SK-N-SH (cell line): ENCODE results near the gene DOK3. TPM values are rescaled to one million over a fixed set of nuclear protein-coding genes. Genes with fewer than 3 reads are reported as not detected.

Experiments
- CTCF ChIA-PET: fragments of 300-600, 350-600 bp; formaldehyde crosslinking; extraction: SDS; loops from one replicate; lab custom pipeline; 2021; lab: Yijun Ruan, JAX
- POLR2A ChIA-PET: fragments of 350-600 bp; sonication (Branson Sonifier 250); formaldehyde crosslinking; extraction: SDS; loops from one replicate; lab custom pipeline; 2020; ENCODE audit warnings: antibody characterized with exemption, inconsistent platforms; lab: Yijun Ruan, JAX
- DNase-seq: peaks from one replicate; pipeline ENCODE4 v3.0.0; 2012
- H2AFZ ChIP-seq: fragments of 200-600 bp; sonication (generic); 2 replicates; pipeline ENCODE4 v1.8.1; 2016; ENCODE audit warnings: antibody characterized with exemption, mild to moderate bottlenecking, low read depth
- H3F3A ChIP-seq: fragments of 200-600 bp; sonication (generic); replicated peaks from 2 replicates; pipeline ENCODE3; 2016; ENCODE audit warnings: antibody characterized with exemption, mild to moderate bottlenecking; ENCODE audit not compliant: insufficient read depth
- H3K27ac ChIP-seq, 2 experiments: fragments of 200-500 bp in 1 of 2; fragments of 200-600 bp in 1 of 2; sonication (Bioruptor generic) in 1 of 2; sonication (generic), shearing (Covaris generic) in 1 of 2; 2 replicates each; pipeline versions ENCODE4 v1.5.1 to v1.6.1; 2014 to 2016; ENCODE audit warnings: low read depth in 2 of 2, inconsistent platforms in 1 of 2, low read length in 1 of 2, mild to moderate bottlenecking in 1 of 2, mixed read lengths in 1 of 2
- H3K27me3 ChIP-seq: fragments of 200-600 bp; sonication (generic), shearing (Covaris generic); 2 replicates; pipeline ENCODE4 v1.6.1; 2016; ENCODE audit warnings: mixed run types; ENCODE audit not compliant: insufficient read depth
- H3K36me3 ChIP-seq, 2 experiments: fragments of 200-500 bp in 1 of 2; fragments of 200-600 bp in 1 of 2; sonication (Bioruptor generic) in 1 of 2; sonication (generic) in 1 of 2; replicated peaks in 1 of 2; 2 replicates each; pipeline versions ENCODE3 to v1.5.1; 2014 to 2016; ENCODE audit warnings: low read length in 1 of 2, mild to moderate bottlenecking in 1 of 2; ENCODE audit not compliant: insufficient read depth in 2 of 2, control insufficient read depth in 1 of 2
- H3K4me1 ChIP-seq, 2 experiments: fragments of 200-500 bp in 1 of 2; fragments of 200-600 bp in 1 of 2; sonication (Bioruptor generic) in 1 of 2; sonication (generic), shearing (Covaris generic) in 1 of 2; 2 replicates each; pipeline versions ENCODE4 v1.5.1 to v1.6.1; 2014 to 2016; ENCODE audit warnings: low read depth in 1 of 2, low read length in 1 of 2, mixed run types in 1 of 2; ENCODE audit not compliant: insufficient read depth in 2 of 2, control insufficient read depth in 1 of 2
- H3K4me2 ChIP-seq: fragments of 200-600 bp; sonication (generic), shearing (Covaris generic); 2 replicates; pipeline ENCODE4 v1.6.1; 2017; ENCODE audit warnings: mixed run types
- H3K4me3 ChIP-seq, 2 experiments: fragments of 200-500 bp in 1 of 2; fragments of 200-600 bp in 1 of 2; sonication (Bioruptor generic) in 1 of 2; sonication (generic), shearing (Covaris generic) in 1 of 2; 2 replicates each; pipeline versions ENCODE4 v1.5.1 to v1.8.1; 2014 to 2016; ENCODE audit warnings: low read depth in 2 of 2, inconsistent platforms in 1 of 2, low read length in 1 of 2, mild to moderate bottlenecking in 1 of 2, mixed read lengths in 1 of 2, moderate library complexity in 1 of 2
- H3K79me2 ChIP-seq: fragments of 200-600 bp; sonication (generic); 2 replicates; pipeline ENCODE4 v1.8.1; 2017; ENCODE audit warnings: mild to moderate bottlenecking; ENCODE audit not compliant: insufficient read depth
- H3K9ac ChIP-seq: fragments of 200-600 bp; sonication (generic); 2 replicates; pipeline ENCODE4 v1.6.1; 2017; ENCODE audit warnings: mixed run types
- H3K9me2 ChIP-seq: fragments of 200-600 bp; sonication (generic); 2 replicates; pipeline ENCODE4 v1.6.1; 2017; ENCODE audit warnings: mixed run types
- H3K9me3 ChIP-seq: fragments of 200-600 bp; sonication (generic); 2 replicates; pipeline ENCODE4 v1.6.1; 2017; ENCODE audit warnings: mixed run types, mild to moderate bottlenecking, moderate library complexity
- H4K20me1 ChIP-seq: fragments of 200-600 bp; sonication (generic); 2 replicates; pipeline ENCODE4 v1.6.1; 2017; ENCODE audit warnings: mild to moderate bottlenecking, mixed run types; ENCODE audit not compliant: insufficient read depth
- CHD2 ChIP-seq: fragments of 150-350 bp; IDR thresholded peaks from 2 replicates; pipeline ENCODE4 v1.6.1; 2018; ENCODE audit warnings: low read length; ENCODE audit not compliant: partially characterized antibody
- ELF1 ChIP-seq: IDR thresholded peaks from 2 replicates; pipeline ENCODE4 v1.4.0; 2012
- EP300 ChIP-seq, 2 experiments: IDR thresholded peaks; 2 replicates each; pipeline versions ENCODE4 v1.4.0 to v1.6.1; 2012; ENCODE audit warnings: borderline replicate concordance in 1 of 2, low read depth in 1 of 2, low read length in 1 of 2
- EZH2phosphoT487 ChIP-seq: fragments of 200-600 bp; sonication (generic); IDR thresholded peaks from 2 replicates; pipeline ENCODE4 v1.6.1; 2017; ENCODE audit warnings: low read depth, mixed run types, mild to moderate bottlenecking, antibody characterized with exemption, moderate library complexity, borderline replicate concordance
- FOXJ3 ChIP-seq: sonication (generic); formaldehyde crosslinking; IDR thresholded peaks from 2 replicates; pipeline ENCODE4 v1.5.1; 2020; ENCODE audit warnings: mild to moderate bottlenecking, missing genetic modification reagents
- FOXM1 ChIP-seq: IDR thresholded peaks from 2 replicates; pipeline ENCODE4 v1.4.0; 2012; ENCODE audit warnings: low read depth, mild to moderate bottlenecking
- GABPA ChIP-seq: IDR thresholded peaks from 2 replicates; pipeline ENCODE4 v1.4.0; 2012; ENCODE audit warnings: low read depth, mild to moderate bottlenecking
- JUND ChIP-seq: IDR thresholded peaks from 2 replicates; pipeline ENCODE4 v1.4.0; 2012
- MXI1 ChIP-seq: IDR thresholded peaks from 2 replicates; pipeline ENCODE4 v1.6.1; 2012; ENCODE audit warnings: mild to moderate bottlenecking, low read depth, low read length, improper control_type of control experiment
- NFIC ChIP-seq: IDR thresholded peaks from 2 replicates; pipeline ENCODE4 v1.4.0; 2012; ENCODE audit warnings: borderline replicate concordance
- NRF1 ChIP-seq: IDR thresholded peaks from 2 replicates; pipeline ENCODE4 v1.6.1; 2012; ENCODE audit warnings: low read depth, mild to moderate bottlenecking, low read length
- POLR2AphosphoS5 ChIP-seq: IDR thresholded peaks from 2 replicates; pipeline ENCODE4 v1.6.1; 2012; ENCODE audit warnings: low read depth, low read length
- RAD21 ChIP-seq: IDR thresholded peaks from 2 replicates; pipeline ENCODE4 v1.6.1; 2012; ENCODE audit warnings: mild to moderate bottlenecking, low read length
- RCOR1 ChIP-seq: fragments of 150-350 bp; IDR thresholded peaks from 2 replicates; pipeline ENCODE4 v1.6.1; 2017; ENCODE audit warnings: antibody characterized with exemption, low read length
- RFX5 ChIP-seq: IDR thresholded peaks from 2 replicates; pipeline ENCODE4 v1.6.1; 2012; ENCODE audit warnings: mild to moderate bottlenecking, improper control_type of control experiment, low read length
- RXRA ChIP-seq: IDR thresholded peaks from 2 replicates; pipeline ENCODE4 v1.4.0; 2012; ENCODE audit warnings: low read depth, mild to moderate bottlenecking, borderline replicate concordance
- TAF1 ChIP-seq: IDR thresholded peaks from 2 replicates; pipeline ENCODE4 v1.6.1; 2012; ENCODE audit warnings: low read depth, mild to moderate bottlenecking, low read length, moderate library complexity, borderline replicate concordance
- TCF12 ChIP-seq: IDR thresholded peaks from 2 replicates; pipeline ENCODE4 v1.4.0; 2012
- TEAD4 ChIP-seq: IDR thresholded peaks from 2 replicates; pipeline ENCODE4 v1.4.0; 2012; ENCODE audit warnings: mild to moderate bottlenecking, borderline replicate concordance; ENCODE audit not compliant: insufficient read depth
- YY1 ChIP-seq: IDR thresholded peaks from 2 replicates; pipeline ENCODE4 v1.4.0; 2012; ENCODE audit warnings: low read depth, mild to moderate bottlenecking
- WGBS: methylation state at CpG from one replicate; pipeline ENCODE4 v1.1.6; 2017; ENCODE audit warnings: low lambda C conversion rate; 5-methylcytosine and 5-hydroxymethylcytosine counted together
- polyA plus RNA-seq, 3 experiments: library from polyadenylated mRNA; depleted of rRNA; stranded (reverse); fragments of >200 nt; gene quantifications; 2 replicates each; pipeline ENCODE4 v1.2.3, GENCODE V29; 2012
- TF ChIP-seq, protein P1 (sequence below): IDR thresholded peaks from 2 replicates; pipeline ENCODE4 v1.4.0; 2012; ENCODE audit warnings: low read depth, borderline replicate concordance
- TF ChIP-seq, protein P2 (sequence below): fragments of 200-600 bp; sonication (generic); IDR thresholded peaks from 2 replicates; pipeline ENCODE4 v1.6.1; 2017; ENCODE audit warnings: antibody characterized with exemption, mild to moderate bottlenecking, moderate library complexity
- TF ChIP-seq, protein P3 (sequence below): fragments of 150-350 bp; IDR thresholded peaks from 2 replicates; pipeline ENCODE4 v1.6.1; 2017; ENCODE audit warnings: antibody characterized with exemption, low read length, low read depth, borderline replicate concordance
- TF ChIP-seq, protein P4 (sequence below): IDR thresholded peaks from 2 replicates; pipeline ENCODE4 v1.4.0; 2012; ENCODE audit warnings: low read depth

DOK3 gene
- polyA plus RNA-seq, 1 of the 3 experiments (the other 2 are of a cell fraction) = 2.2 TPM

DNA sequence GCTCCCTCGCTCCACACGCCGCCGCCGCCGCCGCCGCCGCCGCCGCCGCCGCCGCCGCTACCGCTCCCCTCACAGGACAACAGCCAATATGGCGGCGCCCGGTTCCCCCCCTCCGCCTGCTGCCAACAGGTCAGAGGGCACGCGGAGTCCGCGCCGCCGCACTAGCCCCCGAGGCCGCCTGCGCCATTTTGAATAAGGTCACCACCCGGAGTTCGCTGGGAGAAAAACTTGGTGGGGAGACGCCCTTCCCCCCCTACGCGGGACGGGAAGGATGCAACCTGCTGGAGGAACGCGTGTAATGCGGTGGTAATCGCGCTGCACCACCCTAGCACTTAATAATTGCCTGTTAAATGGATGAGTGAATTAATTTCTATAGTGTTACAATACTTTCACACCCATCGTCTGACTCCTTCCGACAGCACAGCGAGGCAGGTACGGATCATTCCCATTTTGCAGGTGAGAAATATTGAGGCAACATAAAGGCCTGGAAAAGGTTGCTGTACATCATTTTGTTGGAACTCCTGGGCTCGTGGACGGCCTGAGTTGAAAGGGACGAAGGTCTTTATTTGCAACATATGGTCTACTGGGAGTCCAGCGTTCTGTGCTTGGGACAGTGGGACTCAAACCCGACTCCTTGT is 45.0 kb upstream of the DOK3 start, which contains the start of gene FAM193B:
TSS of gene FAM193B (minus strand) at position 90 of the 638 bp plus-strand sequence. CDS start 105 bp downstream, outside the sequence.
- peak within 1 kb of the TSS; percentile 93 to 94 for H3K4me3 ChIP-seq
- peaks cover 0 to 16% of the 10 kb centered on the region in 2 experiments; a peak in 2 of 4 replicates for H3K4me1 ChIP-seq
- TF ChIP-seq, protein P1, sequence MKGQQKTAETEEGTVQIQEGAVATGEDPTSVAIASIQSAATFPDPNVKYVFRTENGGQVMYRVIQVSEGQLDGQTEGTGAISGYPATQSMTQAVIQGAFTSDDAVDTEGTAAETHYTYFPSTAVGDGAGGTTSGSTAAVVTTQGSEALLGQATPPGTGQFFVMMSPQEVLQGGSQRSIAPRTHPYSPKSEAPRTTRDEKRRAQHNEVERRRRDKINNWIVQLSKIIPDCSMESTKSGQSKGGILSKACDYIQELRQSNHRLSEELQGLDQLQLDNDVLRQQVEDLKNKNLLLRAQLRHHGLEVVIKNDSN = peak; percentile 29; the same call in 1 of the 2 replicates
- TF ChIP-seq FOXM1 (no peak), TAF1 (peak; percentile 49; the same call in 1 of the 2 replicates), JUND (no peak), RXRA (no peak), NFIC (peak; percentile 33; the same call in 1 of the 2 replicates), MXI1 (peak; percentile 72), POLR2AphosphoS5 (peak; percentile 59), EZH2phosphoT487 (no peak), TEAD4 (no peak), RAD21 (0 out of 2 replicates have a peak, but pooled peaks have one; percentile 3), TCF12 (peak; percentile 39; the same call in 1 of the 2 replicates), EP300 (IDR thresholded peaks at IDR 0.05; ENCODE audit: borderline replicate concordance in 1 of 2, low read depth in 1 of 2, low read length in 1 of 2) (peak in 1 of 2 experiments; percentile 29; a peak in 1 of 4 replicates), NRF1 (peak; percentile 62; the same call in 1 of the 2 replicates), GABPA (no peak), YY1 (peak; percentile 99), RFX5 (no peak), ELF1 (no peak), RCOR1 (peak; percentile 73), CHD2 (peak; percentile 89), FOXJ3 (no peak)
- TF ChIP-seq, protein P2, sequence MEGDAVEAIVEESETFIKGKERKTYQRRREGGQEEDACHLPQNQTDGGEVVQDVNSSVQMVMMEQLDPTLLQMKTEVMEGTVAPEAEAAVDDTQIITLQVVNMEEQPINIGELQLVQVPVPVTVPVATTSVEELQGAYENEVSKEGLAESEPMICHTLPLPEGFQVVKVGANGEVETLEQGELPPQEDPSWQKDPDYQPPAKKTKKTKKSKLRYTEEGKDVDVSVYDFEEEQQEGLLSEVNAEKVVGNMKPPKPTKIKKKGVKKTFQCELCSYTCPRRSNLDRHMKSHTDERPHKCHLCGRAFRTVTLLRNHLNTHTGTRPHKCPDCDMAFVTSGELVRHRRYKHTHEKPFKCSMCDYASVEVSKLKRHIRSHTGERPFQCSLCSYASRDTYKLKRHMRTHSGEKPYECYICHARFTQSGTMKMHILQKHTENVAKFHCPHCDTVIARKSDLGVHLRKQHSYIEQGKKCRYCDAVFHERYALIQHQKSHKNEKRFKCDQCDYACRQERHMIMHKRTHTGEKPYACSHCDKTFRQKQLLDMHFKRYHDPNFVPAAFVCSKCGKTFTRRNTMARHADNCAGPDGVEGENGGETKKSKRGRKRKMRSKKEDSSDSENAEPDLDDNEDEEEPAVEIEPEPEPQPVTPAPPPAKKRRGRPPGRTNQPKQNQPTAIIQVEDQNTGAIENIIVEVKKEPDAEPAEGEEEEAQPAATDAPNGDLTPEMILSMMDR = peak; percentile 44
- TF ChIP-seq, protein P3, sequence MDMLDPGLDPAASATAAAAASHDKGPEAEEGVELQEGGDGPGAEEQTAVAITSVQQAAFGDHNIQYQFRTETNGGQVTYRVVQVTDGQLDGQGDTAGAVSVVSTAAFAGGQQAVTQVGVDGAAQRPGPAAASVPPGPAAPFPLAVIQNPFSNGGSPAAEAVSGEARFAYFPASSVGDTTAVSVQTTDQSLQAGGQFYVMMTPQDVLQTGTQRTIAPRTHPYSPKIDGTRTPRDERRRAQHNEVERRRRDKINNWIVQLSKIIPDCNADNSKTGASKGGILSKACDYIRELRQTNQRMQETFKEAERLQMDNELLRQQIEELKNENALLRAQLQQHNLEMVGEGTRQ = no peak
- TF ChIP-seq, protein P4, sequence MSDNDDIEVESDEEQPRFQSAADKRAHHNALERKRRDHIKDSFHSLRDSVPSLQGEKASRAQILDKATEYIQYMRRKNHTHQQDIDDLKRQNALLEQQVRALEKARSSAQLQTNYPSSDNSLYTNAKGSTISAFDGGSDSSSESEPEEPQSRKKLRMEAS = peak; percentile 28; the same call in 1 of the 2 replicates
- H3K36me3 ChIP-seq = peaks cover 12 to 19% of the 10 kb centered on the region in 2 experiments
- H2AFZ ChIP-seq = peak within 1 kb of the TSS; percentile 78
- no peaks in the 10 kb centered on the region for H3K9me3 ChIP-seq
- POLR2A ChIA-PET = no interaction called here
- H3K27me3 ChIP-seq = no peaks in the 10 kb centered on the region
- H3K27ac ChIP-seq = peak within 1 kb of the TSS; percentile 29 to 77; a peak in 3 of 4 replicates
- 12% methylated on average over 22 of the region's 49 CpGs for WGBS
- peak; percentile 99 for DNase-seq
- H3K9ac ChIP-seq = peak within 1 kb of the TSS; percentile 78
- peaks cover 40% of the 10 kb centered on the region for H4K20me1 ChIP-seq
- no peaks in the 10 kb centered on the region for H3F3A ChIP-seq
- peak within 1 kb of the TSS; percentile 99 for H3K4me2 ChIP-seq
- CTCF ChIA-PET = no interaction called here
- peaks cover 46% of the 10 kb centered on the region for H3K79me2 ChIP-seq
- no peaks in the 10 kb centered on the region for H3K9me2 ChIP-seq
